ENCODE data around the gene KATNIP.

Gene KATNIP

DNA sequence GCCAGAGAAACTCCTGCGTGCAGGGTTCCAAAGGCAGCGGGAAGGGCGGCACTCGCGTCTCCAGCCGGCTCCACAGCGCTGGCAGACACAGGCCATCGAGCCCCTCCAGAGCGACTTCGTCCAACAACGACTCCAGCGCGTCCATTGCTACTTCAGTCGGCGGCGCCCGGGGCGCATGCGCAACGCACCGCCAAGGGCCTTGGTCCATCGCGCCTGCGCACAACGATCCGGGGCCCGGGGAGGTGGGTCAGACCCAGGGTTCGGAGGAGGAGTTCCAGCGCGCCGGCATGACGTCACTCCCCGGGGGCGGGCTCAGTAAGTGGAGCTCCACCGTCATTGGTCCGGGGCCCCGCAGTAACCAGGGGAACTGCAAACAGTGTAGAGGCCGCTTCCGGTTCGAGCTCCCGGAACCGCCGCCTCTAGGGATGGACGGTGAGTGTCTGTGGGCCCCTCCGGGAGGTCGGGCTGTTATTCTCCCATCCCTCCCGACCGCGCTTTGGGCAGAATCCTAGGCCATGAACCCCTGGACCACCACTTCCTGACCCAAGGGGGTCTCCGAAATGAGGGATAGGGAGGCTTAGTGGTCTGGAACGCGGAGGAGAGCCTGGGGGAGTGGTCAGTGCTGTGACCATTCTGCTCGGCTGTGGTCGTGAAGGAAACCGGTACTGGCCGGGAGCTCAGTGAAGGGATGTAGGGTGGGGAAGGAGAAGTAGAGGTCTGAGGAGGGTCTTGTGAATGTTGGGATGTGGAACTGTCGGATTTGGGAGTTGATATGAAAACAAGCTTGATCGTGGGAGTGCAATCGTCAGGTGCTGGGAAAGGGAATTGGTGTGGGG, at the start of gene KATNIP, which contains the start of gene GTF3C1:
TSS of gene KATNIP (plus strand) at position 399 of the 836 bp plus-strand sequence. CDS start at position 426, 27 bp downstream.
TSS of gene GTF3C1 (minus strand) at position 168 of the 836 bp plus-strand sequence. CDS start at position 145, 23 bp downstream.
- H3K4me3 ChIP-seq (ENCODE audit: low read length): peak within 1 kb of the TSS; percentile 87
- TF ChIP-seq ZNF274 (IDR thresholded peaks at IDR 0.05; ENCODE audit: low read depth, low read length): no peak

DNA sequence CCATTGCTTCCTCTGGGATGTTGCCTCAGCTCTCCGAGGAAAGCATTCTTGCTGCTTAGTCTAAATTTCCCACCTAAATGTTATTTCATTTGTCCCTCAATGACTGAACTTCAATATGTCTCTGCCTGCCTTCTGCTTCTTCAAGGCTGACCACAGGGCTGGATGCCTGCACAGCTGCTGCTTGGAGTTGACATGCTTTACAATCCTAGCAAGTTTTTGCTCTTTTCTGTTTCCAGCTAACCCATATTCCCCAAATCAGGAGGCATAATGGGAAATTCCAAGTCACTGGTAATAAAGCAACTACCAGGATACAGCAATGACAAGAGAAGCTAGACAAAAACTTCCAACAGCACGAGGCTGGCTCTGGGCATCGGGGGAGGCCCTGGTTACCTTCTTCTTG, 49.1 kb upstream of the KATNIP start:
- TF ChIP-seq ZNF274 (IDR thresholded peaks at IDR 0.05; ENCODE audit: low read depth, low read length): no peak
- no peak overlapping the region for H3K4me3 ChIP-seq (ENCODE audit: low read length)

DNA sequence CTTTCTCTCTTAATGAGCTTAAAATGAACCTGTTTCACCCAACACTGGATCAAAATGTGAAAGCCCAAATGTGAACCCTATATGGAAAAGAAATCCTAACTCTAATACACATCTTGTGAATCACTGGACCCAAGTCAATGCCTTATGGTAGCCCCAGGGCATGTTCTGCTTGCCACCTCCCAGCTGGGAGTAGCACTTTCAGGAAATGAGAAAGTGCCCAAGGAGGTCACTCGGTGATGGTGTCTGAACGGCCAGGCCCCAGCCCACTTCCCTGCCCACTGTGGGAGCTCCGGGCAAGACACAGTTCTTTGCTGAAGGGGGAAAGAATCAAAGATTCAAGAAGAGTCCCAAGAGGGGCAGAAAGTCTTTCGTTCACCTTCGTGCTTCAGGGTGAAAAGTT, 46.3 kb upstream of the KATNIP start:
- TF ChIP-seq ZNF274 (IDR thresholded peaks at IDR 0.05; ENCODE audit: low read depth, low read length): no peak
- no peak overlapping the region for H3K4me3 ChIP-seq (ENCODE audit: low read length)

DNA sequence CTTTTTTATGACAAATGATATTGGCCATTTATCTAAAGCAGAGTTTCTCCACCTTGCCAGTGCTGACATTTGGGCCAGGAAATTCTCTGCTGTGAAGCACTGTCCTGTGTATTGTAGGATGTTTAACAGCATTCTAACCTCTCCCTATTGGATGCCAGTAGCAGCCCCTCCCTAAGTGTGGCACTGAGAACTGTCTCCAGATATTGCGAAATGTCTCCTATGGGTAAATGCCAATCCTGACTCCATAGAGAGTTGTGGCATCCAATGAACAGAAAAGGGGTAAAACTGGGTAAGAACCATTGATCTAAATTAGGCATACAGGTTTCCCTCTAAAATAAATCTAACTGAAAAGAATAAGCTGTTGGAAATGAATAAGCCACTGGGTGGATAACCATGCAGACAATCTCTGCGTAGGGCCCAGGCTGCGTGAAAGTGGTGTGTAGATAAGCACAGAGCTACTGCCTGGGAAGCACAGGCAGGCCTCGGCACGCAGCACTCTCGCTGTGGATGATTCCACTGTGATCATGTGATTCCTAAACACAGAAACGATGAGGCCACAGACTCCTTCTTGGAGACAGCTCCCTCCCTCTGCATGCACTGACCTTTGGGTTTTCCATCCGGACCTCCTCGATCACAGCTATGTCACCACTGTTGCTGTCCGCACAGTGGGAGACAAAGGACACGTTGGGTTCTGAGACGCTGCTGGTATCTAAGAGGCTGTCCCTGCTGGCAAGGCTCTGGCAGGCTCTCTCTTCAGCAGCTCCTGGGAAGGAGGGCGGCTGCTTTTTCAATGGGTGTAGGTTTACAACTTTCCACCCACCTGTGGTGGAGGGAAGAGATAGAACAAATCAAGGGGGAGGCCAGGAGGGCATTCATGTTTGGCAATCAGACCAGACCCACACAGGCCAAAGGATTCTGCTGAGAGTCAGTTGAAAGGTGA, 44.4 kb upstream of the KATNIP start:
- H3K4me3 ChIP-seq (ENCODE audit: low read length): no peak overlapping the region
- no peak for TF ChIP-seq ZNF274 (IDR thresholded peaks at IDR 0.05; ENCODE audit: low read depth, low read length)

DNA sequence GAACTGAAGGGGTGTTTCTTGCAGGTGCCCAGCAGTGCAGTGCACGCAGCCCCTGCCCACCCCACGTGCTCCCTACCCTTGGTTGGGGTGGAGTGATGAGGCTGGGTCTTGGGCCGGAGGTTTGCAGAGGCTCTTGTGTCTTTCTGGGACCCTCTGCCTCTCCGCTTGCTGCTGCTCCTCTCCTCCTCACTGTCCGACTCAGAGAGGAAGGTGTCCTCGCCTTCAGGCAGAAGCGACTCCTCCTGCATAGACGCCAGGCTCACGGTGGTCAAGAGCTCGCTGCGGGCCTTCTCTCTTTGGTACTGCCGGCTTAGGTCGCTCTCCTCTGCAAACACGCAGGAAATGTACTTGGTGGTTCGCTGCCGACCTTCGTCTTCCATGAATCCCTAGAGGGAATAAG, 43.2 kb upstream of the KATNIP start:
- no peak for TF ChIP-seq ZNF274 (IDR thresholded peaks at IDR 0.05; ENCODE audit: low read depth, low read length)

DNA sequence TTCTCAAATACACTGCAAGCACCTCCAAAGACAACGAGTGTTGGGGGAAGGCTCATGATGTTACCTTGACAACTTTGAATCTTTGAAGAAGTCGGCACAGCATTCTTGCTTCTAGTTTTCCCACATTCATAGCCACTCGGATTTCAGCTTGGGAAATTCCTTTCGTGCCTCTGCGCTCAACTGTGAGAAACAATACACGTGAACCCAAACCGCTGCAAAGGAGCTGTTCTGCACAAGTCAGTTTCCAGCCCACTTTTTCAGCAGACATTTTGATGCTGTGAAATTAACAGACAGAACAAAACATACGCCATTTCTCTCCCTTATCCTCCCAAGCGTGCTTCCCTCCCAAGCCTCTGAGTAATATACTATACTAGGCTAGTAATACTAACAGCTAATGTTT, 41.5 kb upstream of the KATNIP start:
- H3K4me3 ChIP-seq (ENCODE audit: low read length): no peak overlapping the region
- no peak for TF ChIP-seq ZNF274 (IDR thresholded peaks at IDR 0.05; ENCODE audit: low read depth, low read length)

More for the DNA sequence above, 43.2 kb upstream of the KATNIP start:
- H3K4me3 ChIP-seq (ENCODE audit: low read length): no peak overlapping the region

DNA sequence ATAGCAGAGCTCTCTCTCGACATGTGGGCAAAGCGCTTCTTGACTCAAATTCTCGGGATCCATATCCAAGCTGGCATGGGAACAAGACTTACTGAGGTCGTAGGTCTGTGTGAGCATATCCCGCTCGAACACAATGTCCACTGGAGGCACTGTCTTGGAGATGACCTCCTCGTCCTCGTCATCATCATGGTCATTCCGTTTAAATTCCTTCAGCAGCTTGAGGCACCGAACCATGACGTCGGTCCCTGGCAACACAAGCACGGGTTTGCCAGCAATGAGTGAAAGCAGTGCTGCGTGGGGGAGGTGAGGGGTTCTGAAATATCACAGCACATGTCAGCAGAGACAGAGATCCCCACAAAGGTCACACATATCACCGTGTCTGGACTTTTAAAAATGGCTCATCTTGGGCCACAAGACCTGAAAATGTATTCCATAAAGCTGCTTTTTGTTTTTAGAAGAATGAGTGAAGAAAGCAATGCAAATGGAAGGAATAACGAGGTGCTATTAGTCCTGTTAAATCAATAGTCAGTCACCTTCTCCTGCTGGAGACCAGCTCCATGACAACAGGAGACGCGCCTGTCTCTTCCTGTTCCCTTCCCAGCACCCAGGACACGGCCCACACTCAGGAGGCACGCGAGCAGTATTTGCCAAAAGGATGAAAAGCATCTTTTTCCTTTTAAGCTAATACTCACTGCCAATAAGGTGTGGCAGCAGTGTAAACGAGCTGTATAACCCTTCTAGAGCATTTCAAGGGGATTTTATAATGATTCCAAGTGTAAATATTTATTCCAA, 38.1 kb upstream of the KATNIP start:
- no peak overlapping the region for H3K4me3 ChIP-seq (ENCODE audit: low read length)
- no peak for TF ChIP-seq ZNF274 (IDR thresholded peaks at IDR 0.05; ENCODE audit: low read depth, low read length)

DNA sequence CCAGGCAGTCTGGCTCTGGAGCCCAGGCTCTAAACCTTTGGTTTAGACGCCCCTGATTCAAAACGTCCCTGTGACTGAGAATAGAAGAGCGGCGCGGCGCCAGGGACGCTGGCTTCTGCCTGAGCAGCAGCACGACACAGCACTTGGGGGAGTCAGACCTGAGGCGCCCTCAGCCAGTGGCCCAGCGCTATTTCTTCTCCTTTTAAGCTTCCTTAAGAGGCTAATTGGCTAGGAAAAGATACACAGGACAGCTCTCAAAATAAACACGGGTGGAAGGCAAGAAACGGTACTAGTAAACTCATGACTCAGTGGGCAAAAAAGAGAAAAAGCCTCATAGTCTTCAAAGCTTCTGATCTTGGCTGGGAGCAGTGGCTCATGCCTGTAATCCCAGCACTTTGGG, 35.1 kb upstream of the KATNIP start:
- no peak for TF ChIP-seq ZNF274 (IDR thresholded peaks at IDR 0.05; ENCODE audit: low read depth, low read length)
- H3K4me3 ChIP-seq (ENCODE audit: low read length): no peak overlapping the region

DNA sequence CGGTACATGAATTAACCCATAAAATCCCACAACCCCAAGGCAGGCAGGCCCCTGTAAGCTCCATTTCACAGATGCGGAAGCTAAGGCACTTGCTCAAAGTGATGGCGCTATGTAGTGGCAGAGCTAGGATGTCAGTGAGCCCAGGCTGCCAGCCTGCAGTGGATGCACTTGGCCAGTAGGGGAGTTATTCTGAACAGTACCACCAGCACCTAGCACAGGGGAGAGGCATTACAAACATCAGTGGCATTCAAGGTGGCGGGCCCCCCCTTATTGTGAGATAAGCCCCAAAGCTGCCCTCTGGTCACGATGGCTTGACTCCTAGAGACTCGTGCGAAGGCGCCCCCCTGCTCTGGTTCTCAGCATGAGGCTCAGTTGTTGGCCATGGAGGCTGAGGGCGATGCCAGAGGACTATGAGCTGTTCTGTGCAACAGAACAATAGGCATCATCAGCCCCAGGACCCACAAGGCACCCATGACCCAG, 34.0 kb upstream of the KATNIP start:
- no peak for TF ChIP-seq ZNF274 (IDR thresholded peaks at IDR 0.05; ENCODE audit: low read depth, low read length)
- no peak overlapping the region for H3K4me3 ChIP-seq (ENCODE audit: low read length)

DNA sequence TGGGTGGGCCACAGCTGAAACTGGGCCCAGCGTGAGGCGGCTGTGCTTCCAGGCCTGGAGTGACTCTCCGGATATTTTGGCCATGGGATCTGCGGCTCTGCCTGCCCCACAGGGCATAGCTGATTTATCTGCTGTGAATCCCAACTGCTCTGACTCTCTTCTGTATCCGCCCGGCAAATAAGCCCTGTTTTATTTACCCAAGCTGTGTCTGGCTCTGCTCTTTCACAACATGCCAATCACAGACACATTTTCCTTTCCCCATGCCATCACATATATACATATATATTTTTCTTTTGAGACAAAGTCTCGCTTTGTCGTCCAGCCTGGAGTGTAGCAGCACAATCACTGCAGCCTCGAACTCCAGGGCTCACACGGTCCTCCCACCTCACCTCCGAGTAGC, 33.6 kb upstream of the KATNIP start:
- no peak overlapping the region for H3K4me3 ChIP-seq (ENCODE audit: low read length)
- TF ChIP-seq ZNF274 (IDR thresholded peaks at IDR 0.05; ENCODE audit: low read depth, low read length): no peak

DNA sequence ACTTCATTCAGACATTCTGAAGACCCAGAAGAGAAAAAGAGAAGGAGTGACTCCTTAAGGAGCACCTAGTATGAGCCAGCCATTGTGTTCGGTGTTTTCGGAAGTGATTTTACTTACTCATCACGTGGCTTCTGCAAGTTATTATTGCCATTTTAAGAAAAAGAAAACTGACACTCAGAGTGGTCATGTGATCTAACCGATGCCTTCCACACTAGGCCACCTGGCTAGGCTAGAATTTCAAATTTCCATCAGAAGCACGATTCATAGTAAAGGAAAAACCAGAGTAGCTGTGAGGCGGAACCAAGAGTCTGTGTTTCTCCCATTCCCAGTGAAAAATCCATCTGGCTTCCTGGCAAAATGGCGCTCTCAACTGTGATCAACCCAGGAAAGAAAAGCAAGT, 32.3 kb upstream of the KATNIP start:
- no peak for TF ChIP-seq ZNF274 (IDR thresholded peaks at IDR 0.05; ENCODE audit: low read depth, low read length)
- no peak overlapping the region for H3K4me3 ChIP-seq (ENCODE audit: low read length)

DNA sequence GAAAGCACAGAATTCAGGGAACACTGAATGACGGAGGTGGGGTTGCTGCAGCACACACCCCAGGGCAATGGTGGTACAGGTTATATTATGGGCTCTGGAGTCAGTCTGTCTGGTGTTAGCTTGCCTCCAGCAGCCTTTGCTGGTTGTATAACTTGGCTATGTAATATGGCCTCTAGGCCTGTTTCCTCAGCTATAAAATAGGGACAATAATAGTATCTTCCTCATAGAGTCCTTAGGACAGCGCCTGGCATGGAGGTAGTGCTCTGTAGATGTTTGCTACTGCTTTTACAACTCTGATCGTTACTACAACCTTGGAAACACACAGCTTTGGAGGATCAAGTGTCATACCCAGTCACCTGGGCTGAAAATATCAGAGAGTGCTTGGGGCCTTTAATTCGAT, 31.7 kb upstream of the KATNIP start:
- TF ChIP-seq ZNF274 (IDR thresholded peaks at IDR 0.05; ENCODE audit: low read depth, low read length): no peak
- no peak overlapping the region for H3K4me3 ChIP-seq (ENCODE audit: low read length)

DNA sequence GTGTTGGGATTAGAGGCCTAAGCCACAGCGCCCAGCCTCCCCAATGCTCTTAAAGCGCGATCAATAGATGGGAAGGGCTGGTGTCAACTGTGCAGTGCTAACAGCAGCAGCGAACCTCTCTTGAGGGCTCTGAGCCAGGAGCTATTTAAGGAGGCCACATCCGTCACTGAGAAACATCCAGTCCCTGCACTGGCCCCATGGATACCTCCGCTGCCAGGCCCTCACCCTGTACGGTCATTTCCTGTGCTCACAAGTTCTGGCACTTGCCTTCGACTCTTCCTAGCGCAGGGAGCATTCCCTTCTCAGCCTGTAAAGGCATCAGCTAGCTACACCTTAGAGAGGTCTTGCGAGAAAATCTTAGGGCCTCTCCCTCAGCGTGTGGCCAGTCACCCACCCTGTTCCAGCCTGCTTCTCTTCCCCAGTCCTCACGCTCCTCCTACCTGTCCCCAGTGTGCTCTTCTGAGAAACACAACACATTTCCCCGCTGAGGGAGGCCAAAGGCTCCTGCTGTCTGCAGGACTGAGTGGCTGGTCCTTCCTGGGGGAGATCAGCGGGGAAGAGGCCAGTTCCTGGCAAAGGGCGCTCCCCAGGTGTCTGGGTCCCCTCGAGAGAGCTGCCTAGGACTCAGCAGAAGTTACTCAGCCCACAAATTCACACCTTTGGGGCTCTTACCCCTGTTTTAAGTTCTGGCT, 28.8 kb upstream of the KATNIP start:
- no peak for TF ChIP-seq ZNF274 (IDR thresholded peaks at IDR 0.05; ENCODE audit: low read depth, low read length)
- no peak overlapping the region for H3K4me3 ChIP-seq (ENCODE audit: low read length)

All from GM08714 (cell line).